Activated CD4-positive, alpha-beta T cell treated with anti-CD3 and anti-CD28 coated beads, Interleukin-2, amount 10 ng/mL, durations not matched to agents 24 days and 14 days (primary cell): ENCODE results near the gene C2CD3. TPM values are rescaled to one million over a fixed set of nuclear protein-coding genes. Genes with fewer than 3 reads are reported as not detected.

Source experiments
- DNase-seq: peaks from one replicate; pipeline ENCODE4 v3.0.0; 2022
- H3K27ac Mint-ChIP-seq: one replicate; pipeline ENCODE4 v1.8.0; 2022; ENCODE audit warnings: mild to moderate bottlenecking, mixed read lengths
- H3K27me3 Mint-ChIP-seq: one replicate; pipeline ENCODE4 v1.8.0; 2022; ENCODE audit warnings: mixed read lengths
- H3K36me3 Mint-ChIP-seq: one replicate; pipeline ENCODE4 v1.8.0; 2022; ENCODE audit warnings: low read depth, mild to moderate bottlenecking, mixed read lengths
- H3K4me1 Mint-ChIP-seq: one replicate; pipeline ENCODE4 v1.8.0; 2021; ENCODE audit warnings: mixed read lengths
- H3K4me3 Mint-ChIP-seq: one replicate; pipeline ENCODE4 v1.8.0; 2022; ENCODE audit warnings: mild to moderate bottlenecking, moderate library complexity, mixed read lengths
- H3K9me3 Mint-ChIP-seq: one replicate; pipeline ENCODE4 v1.8.0; 2021; ENCODE audit warnings: mixed read lengths
- intact Hi-C: fragments of 100-400 bp; cut with micrococcal nuclease; formaldehyde crosslinking; loops from one replicate; pipeline ENCODE4 v1.15.1; 2023
- total RNA-seq: library from RNA; stranded (reverse); gene quantifications from 2 replicates; pipeline ENCODE4 v1.2.3, GENCODE V29; 2022

C2CD3 gene
- total RNA-seq, 1 donor from 2014 or later: 37.4 TPM

DNA sequence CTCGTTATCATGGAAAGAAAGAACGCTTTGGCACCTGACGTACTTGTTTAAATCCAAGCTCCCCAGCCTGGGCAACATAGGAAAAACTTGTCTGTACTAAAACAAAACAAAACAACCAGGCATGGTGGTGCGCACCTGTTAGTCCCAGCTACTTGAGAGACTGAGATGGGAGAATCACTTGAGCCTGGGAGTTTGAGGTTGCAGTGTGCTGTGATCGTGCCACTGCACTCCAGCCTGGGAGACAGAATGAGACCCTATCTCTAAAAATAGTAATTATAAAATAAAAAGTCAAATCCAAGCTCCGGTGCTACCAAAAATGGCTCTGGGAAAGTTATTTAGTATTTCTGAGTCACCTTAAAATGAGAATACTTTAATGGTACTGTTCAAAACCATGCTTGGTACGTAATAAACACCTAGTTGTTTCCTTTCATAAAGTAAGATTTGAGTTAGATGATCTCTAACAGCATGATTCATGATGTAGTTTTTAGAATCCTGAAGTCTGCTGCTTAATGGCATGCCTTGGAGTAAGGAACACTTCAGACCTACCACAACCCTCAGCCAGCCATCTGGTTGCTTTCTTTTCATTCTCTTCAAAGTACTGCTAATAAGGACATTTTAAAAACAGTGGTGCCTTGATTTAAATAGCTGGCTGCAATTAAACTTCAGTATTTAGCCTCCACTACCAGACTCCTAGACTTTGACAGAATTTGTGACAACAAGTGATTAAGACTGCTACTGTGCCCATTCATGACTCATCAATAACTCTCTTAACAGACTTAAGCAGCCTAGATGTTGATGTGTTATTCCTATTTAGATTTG lies 8.6 kb upstream of the C2CD3 start:
- no peak overlapping the region for H3K27ac Mint-ChIP-seq
- no peak for DNase-seq
- intact Hi-C loops: no loop called here
- H3K27me3 Mint-ChIP-seq: no peaks in the 10 kb centered on the region
- H3K4me1 Mint-ChIP-seq: peaks cover 17% of the 10 kb centered on the region
- H3K36me3 Mint-ChIP-seq: peaks cover 10% of the 10 kb centered on the region
- H3K4me3 Mint-ChIP-seq: no peak overlapping the region
- no peaks in the 10 kb centered on the region for H3K9me3 Mint-ChIP-seq

DNA sequence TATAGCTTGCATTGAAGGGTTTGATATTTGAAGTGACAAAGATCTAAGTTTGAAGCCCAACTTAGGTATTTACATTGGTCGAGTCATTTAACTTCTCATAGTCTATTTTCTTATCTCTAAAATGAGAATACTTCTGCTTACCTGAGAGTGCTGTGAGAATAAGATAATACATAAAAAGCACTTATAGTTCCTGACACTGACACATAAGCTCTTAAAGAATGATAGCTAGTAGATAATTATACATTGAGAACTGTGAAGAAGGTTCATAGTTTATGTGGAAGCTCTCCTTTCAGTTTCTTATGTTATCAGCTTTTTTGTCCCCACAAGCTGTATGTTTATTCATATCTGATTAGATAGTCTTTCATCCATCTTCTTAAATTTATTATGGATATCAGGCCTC lies 5.1 kb upstream of the C2CD3 start:
- no peak overlapping the region for H3K4me3 Mint-ChIP-seq
- H3K27me3 Mint-ChIP-seq: no peaks in the 10 kb centered on the region
- peaks cover 20% of the 10 kb centered on the region for H3K4me1 Mint-ChIP-seq
- DNase-seq: no peak
- no peaks in the 10 kb centered on the region for H3K9me3 Mint-ChIP-seq
- H3K36me3 Mint-ChIP-seq: peaks cover 13% of the 10 kb centered on the region
- intact Hi-C loops: no loop called here
- no peak overlapping the region for H3K27ac Mint-ChIP-seq

DNA sequence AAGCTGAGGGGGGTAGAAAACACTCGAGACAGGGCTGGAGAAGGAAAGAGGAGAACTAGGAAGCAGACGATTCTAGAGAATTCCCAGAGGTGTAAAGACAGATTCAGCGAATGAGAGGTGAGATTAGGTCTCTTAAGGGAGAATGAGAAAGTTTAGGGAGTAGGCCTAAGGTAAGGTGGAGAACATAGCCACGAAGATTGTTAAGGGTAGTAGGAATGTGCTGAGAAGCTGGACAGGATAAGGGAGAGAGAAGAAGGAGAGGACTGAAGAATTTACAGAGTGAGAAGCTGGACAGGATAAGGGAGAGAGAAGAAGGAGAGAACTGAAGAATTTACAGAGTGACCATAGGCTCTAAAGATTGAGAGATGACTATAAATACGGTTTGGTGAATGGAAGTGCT lies 1.2 kb upstream of the C2CD3 start:
- intact Hi-C loops: loop anchor here (1.0 to 5.0 kb wide), 10 partner anchors 150 to 575 kb away; partner anchors contain the start of genes COA4, FAM168A, MRPL48 and PAAF1

DNA sequence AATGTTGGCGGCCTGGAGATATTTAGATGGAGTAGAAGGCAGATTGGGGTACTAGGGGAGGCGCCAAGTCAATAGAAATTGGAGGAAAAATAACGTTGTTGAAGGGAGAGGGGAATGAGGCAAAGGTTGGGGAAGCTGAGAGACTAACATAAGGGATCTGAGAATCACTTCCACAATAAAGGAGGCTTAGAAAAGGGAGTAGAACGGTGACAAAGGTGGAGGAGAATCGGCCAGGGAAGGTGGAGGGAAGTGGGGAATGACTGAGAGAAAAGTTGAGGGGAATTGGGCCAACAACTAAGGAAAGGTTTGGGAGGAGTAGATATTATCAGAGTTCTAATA lies 797 bp upstream of the C2CD3 start:
- no peaks in the 10 kb centered on the region for H3K9me3 Mint-ChIP-seq
- H3K27ac Mint-ChIP-seq: no peak overlapping the region
- no peaks in the 10 kb centered on the region for H3K27me3 Mint-ChIP-seq
- no peak for DNase-seq
- H3K36me3 Mint-ChIP-seq: peaks cover 13% of the 10 kb centered on the region
- intact Hi-C loops: loop anchor here (1.0 to 5.0 kb wide), 10 partner anchors 149 to 574 kb away; partner anchors contain the start of genes COA4, FAM168A, MRPL48 and PAAF1
- peaks cover 11% of the 10 kb centered on the region for H3K4me1 Mint-ChIP-seq
- no peak overlapping the region for H3K4me3 Mint-ChIP-seq

More for the DNA sequence above, 1.2 kb upstream of the C2CD3 start:
- H3K4me1 Mint-ChIP-seq: peaks cover 11% of the 10 kb centered on the region
- DNase-seq: no peak
- H3K36me3 Mint-ChIP-seq: peaks cover 10% of the 10 kb centered on the region
- H3K27ac Mint-ChIP-seq: no peak overlapping the region
- H3K4me3 Mint-ChIP-seq: no peak overlapping the region
- no peaks in the 10 kb centered on the region for H3K27me3 Mint-ChIP-seq
- no peaks in the 10 kb centered on the region for H3K9me3 Mint-ChIP-seq

DNA sequence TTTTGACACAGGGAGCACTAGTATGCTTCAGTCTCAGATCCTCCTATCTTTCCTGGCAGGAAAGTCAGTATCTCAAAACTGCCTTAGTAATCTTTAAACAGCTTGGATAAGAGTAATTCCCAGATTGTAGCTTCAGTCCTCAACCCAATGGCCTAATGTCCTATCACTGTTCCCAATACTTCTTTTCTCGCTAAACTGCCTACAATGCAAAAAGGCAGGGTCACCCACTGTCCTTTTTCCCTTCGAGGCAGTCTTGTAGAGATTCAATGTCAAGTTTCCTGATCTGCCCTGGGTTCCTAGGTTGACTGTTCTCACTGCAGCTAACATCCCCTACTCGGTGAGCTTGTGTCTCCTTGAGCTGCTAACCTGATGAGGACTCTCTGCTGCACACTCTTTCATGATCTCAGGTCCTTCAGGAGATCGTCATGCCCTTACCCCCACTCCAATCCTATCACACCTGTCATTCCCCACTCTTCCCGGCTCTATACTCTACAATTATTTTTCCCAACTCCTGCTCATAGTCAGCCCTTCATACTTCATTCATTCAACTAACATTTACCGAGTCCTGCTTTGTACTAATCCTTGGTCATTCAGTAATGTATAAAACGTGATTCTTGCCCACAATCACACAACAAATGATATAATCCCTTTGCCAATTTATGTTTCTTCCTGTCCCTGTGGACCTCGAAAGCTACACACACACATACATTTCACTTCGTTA lies 904 bp downstream of the C2CD3 start:
- peaks cover 11% of the 10 kb centered on the region for H3K4me1 Mint-ChIP-seq
- peak; percentile 64 for DNase-seq
- H3K27me3 Mint-ChIP-seq: no peaks in the 10 kb centered on the region
- no peak overlapping the region for H3K27ac Mint-ChIP-seq
- intact Hi-C loops: loop anchor here (2.0 to 5.0 kb wide), 5 partner anchors 148 to 573 kb away; partner anchors contain the start of genes FAM168A, MRPL48, PGM2L1 and POLD3
- no peaks in the 10 kb centered on the region for H3K9me3 Mint-ChIP-seq
- H3K4me3 Mint-ChIP-seq: no peak overlapping the region
- peaks cover 22% of the 10 kb centered on the region for H3K36me3 Mint-ChIP-seq

DNA sequence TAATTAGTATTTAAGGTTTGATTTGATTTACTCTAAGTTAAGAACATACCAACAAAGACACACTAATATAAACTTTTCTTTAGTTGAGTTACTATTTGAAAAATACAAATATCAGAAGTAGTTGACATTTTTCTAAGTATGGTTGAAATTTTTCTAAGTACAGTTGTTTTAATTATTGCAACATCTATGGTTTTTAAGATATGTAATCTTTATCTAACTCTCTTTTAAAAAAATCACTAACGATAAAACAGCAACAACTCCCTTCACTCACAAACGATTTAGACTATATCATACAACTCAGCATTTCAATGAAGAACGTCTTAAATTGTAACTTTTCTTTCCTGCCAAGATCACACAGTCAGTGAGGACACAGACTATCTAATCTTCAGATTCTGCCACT lies 2.0 kb downstream of the C2CD3 start:
- Mint-ChIP-seq H3K4me3 (peak overlapping the region; percentile 11), H3K4me1 (peaks cover 5% of the 10 kb centered on the region), H3K36me3 (peaks cover 19% of the 10 kb centered on the region), H3K27ac (no peak overlapping the region), H3K27me3 (no peaks in the 10 kb centered on the region), H3K9me3 (no peaks in the 10 kb centered on the region)
- intact Hi-C loops: no loop called here
- no peak for DNase-seq

DNA sequence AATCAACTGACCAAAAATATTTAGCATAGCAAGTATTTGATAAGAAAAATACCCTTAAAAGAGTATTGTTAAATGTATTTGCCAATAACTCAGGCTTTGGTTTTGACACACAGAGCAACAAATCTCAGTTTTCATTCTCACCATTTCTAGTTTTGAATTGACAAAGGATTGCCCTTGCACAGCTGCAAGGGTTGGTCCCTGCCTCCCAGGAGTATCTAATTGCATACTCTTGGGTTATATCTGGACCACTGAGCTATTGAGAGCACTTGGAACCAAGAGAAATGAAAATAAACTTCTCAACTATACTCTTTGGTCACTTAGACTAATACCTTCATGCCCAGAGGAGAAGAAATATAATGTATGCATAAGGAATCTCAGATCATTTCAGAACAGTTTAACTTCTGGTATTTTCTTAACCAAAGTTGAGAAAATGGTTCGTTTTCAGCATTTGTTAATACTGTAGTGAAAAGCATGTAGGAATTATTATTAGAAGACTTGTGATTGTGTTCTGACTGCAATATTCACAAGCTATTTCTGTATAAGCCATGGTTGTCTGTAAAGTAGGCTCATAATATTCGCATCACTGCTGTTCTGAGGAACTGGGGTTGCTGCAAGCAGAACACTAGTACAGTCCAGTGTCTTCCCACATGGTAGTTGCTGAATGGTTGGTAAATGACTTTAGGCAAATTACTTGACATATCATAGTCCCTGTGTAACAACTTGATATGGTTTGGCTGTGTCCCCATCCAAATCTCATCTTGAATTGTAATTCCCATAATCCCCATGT lies 7.9 kb downstream of the C2CD3 start:
- Mint-ChIP-seq H3K4me3 (no peak overlapping the region), H3K27ac (no peak overlapping the region), H3K36me3 (peaks cover 34% of the 10 kb centered on the region), H3K4me1 (peaks cover 8% of the 10 kb centered on the region), H3K27me3 (no peaks in the 10 kb centered on the region), H3K9me3 (peaks cover 3% of the 10 kb centered on the region)
- intact Hi-C loops: no loop called here
- no peak for DNase-seq

- peaks cover 30% of the 10 kb centered on the region for H3K36me3 Mint-ChIP-seq
- H3K9me3 Mint-ChIP-seq: peaks cover 3% of the 10 kb centered on the region
- H3K27ac Mint-ChIP-seq: no peak overlapping the region
- H3K4me1 Mint-ChIP-seq: peaks cover 9% of the 10 kb centered on the region
- intact Hi-C loops: no loop called here
- H3K4me3 Mint-ChIP-seq: no peak overlapping the region
- no peaks in the 10 kb centered on the region for H3K27me3 Mint-ChIP-seq
- no peak for DNase-seq
These were observed 11.2 kb downstream of the C2CD3 start for GRCh38 chr11:74159642-74160041.

- no peak overlapping the region for H3K27ac Mint-ChIP-seq
- intact Hi-C loops: no loop called here
- H3K36me3 Mint-ChIP-seq: peaks cover 32% of the 10 kb centered on the region
- peaks cover 3% of the 10 kb centered on the region for H3K9me3 Mint-ChIP-seq
- H3K27me3 Mint-ChIP-seq: no peaks in the 10 kb centered on the region
- H3K4me1 Mint-ChIP-seq: peaks cover 4% of the 10 kb centered on the region
- no peak for DNase-seq
- H3K4me3 Mint-ChIP-seq: no peak overlapping the region
These were observed 13.6 kb downstream of the C2CD3 start for GRCh38 chr11:74157169-74157568.

- H3K36me3 Mint-ChIP-seq: peaks cover 24% of the 10 kb centered on the region
- no peak overlapping the region for H3K4me3 Mint-ChIP-seq
These were observed 16.1 kb downstream of the C2CD3 start for GRCh38 chr11:74154620-74155281.

GRCh38 chr11:74153224-74153623 lies 17.6 kb downstream of the C2CD3 start:
- Mint-ChIP-seq H3K27ac (no peak overlapping the region), H3K4me1 (peaks cover 12% of the 10 kb centered on the region), H3K27me3 (no peaks in the 10 kb centered on the region), H3K9me3 (no peaks in the 10 kb centered on the region), H3K36me3 (peaks cover 27% of the 10 kb centered on the region), H3K4me3 (no peak overlapping the region)
- DNase-seq: no peak
- intact Hi-C loops: no loop called here

More at GRCh38 chr11:74154620-74155281, 16.1 kb downstream of the C2CD3 start:
- H3K27ac Mint-ChIP-seq: no peak overlapping the region
- intact Hi-C loops: no loop called here
- H3K4me1 Mint-ChIP-seq: peaks cover 4% of the 10 kb centered on the region
- H3K9me3 Mint-ChIP-seq: no peaks in the 10 kb centered on the region
- DNase-seq: no peak
- H3K27me3 Mint-ChIP-seq: no peaks in the 10 kb centered on the region

DNA sequence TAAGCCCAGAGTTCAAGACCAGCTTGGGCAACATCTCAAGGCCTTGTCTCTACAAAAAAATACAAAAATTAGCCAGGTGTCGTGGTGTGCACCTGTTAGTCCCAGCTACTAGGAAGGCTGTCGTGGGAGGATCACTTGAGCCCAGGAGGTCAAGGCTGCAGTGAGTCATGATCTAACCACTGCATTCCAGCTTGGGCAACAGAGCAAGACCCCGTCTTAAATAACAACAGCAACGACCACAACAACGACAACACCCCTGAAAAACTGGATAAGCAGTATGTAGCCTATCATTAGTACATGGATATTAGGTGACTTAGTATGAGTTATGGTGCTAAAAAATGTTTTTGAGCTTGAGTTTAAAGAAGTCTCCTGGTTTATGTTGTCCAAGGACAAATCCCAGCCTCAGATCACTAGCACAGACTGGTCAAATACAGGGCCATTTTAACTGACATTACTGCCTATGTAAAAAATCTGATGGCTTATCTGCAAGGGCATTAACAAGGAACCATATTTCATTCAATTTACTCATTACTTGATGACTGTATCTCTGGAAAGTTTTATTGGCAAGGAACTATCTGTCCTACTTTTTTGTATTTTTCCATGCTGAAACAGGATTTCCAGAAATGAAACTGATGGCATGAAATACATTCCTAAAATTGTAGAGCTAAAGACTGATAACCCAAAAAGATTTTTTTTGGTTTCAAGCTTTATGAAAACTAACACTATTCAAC lies 23.4 kb downstream of the C2CD3 start:
- DNase-seq: no peak
- no peak overlapping the region for H3K27ac Mint-ChIP-seq
- H3K9me3 Mint-ChIP-seq: no peaks in the 10 kb centered on the region
- intact Hi-C loops: no loop called here
- H3K4me1 Mint-ChIP-seq: peaks cover 12% of the 10 kb centered on the region
- no peak overlapping the region for H3K4me3 Mint-ChIP-seq
- H3K36me3 Mint-ChIP-seq: peaks cover 13% of the 10 kb centered on the region
- no peaks in the 10 kb centered on the region for H3K27me3 Mint-ChIP-seq

GRCh38 chr11:74144592-74144991 lies 26.2 kb downstream of the C2CD3 start:
- no peak for DNase-seq
- Mint-ChIP-seq H3K27ac (no peak overlapping the region), H3K27me3 (no peaks in the 10 kb centered on the region), H3K36me3 (peaks cover 12% of the 10 kb centered on the region), H3K9me3 (no peaks in the 10 kb centered on the region), H3K4me3 (no peak overlapping the region), H3K4me1 (peaks cover 10% of the 10 kb centered on the region)
- intact Hi-C loops: no loop called here
